HCT116 (cell line): ENCODE data around the gene DYRK2.

Source experiments
- CBX3 ChIP-seq: IDR thresholded peaks from 2 replicates; pipeline ENCODE4 v1.6.1; 2012; ENCODE audit warnings: low read depth
- CEBPB ChIP-seq: IDR thresholded peaks from 2 replicates; pipeline ENCODE4 v1.6.1; 2012; ENCODE audit warnings: low read depth
- JUND ChIP-seq: IDR thresholded peaks from 2 replicates; pipeline ENCODE4 v1.6.1; 2012
- RAD21 ChIP-seq: IDR thresholded peaks from 2 replicates; pipeline ENCODE4 v1.6.1; 2012; ENCODE audit warnings: low read depth, mild to moderate bottlenecking
- TCF7L2 ChIP-seq: IDR thresholded peaks from 2 replicates; pipeline ENCODE4 v1.7.0; 2011; ENCODE audit warnings: borderline replicate concordance, inconsistent platforms; ENCODE audit not compliant: insufficient read depth, insufficient read length; ENCODE audit errors: extremely low read depth
- ZNF274 ChIP-seq: fragments of 200-500 bp; sonication (Bioruptor generic); IDR thresholded peaks from 2 replicates; pipeline ENCODE4 v1.6.1; 2014; ENCODE audit warnings: mild to moderate bottlenecking, low read depth, low read length, inconsistent platforms
- TF ChIP-seq, protein P1 (sequence below), 3 experiments: fragments of 200-600 bp in 1 of 3; sonication (generic) in 1 of 3; IDR thresholded peaks in 2 of 3; conservative IDR thresholded peaks in 1 of 3; 2 replicates each; pipeline ENCODE4 v1.5.1; 2012 to 2017; ENCODE audit warnings: low read depth in 2 of 3, low read length in 2 of 3, antibody characterized with exemption in 1 of 3, borderline replicate concordance in 1 of 3, control low read depth in 1 of 3, mild to moderate bottlenecking in 1 of 3, mixed read lengths in 1 of 3, mixed run types in 1 of 3, moderate library complexity in 1 of 3; ENCODE audit not compliant: insufficient read depth in 1 of 3
- TF ChIP-seq, protein P2 (sequence below): IDR thresholded peaks from 2 replicates; pipeline ENCODE4 v1.6.1; 2011; ENCODE audit warnings: mild to moderate bottlenecking, low read length, moderate library complexity; ENCODE audit not compliant: insufficient replicate concordance; ENCODE audit errors: extremely low read depth
- TF ChIP-seq, protein P3 (sequence below): IDR thresholded peaks from 2 replicates; pipeline ENCODE4 v1.6.1; 2012

DNA sequence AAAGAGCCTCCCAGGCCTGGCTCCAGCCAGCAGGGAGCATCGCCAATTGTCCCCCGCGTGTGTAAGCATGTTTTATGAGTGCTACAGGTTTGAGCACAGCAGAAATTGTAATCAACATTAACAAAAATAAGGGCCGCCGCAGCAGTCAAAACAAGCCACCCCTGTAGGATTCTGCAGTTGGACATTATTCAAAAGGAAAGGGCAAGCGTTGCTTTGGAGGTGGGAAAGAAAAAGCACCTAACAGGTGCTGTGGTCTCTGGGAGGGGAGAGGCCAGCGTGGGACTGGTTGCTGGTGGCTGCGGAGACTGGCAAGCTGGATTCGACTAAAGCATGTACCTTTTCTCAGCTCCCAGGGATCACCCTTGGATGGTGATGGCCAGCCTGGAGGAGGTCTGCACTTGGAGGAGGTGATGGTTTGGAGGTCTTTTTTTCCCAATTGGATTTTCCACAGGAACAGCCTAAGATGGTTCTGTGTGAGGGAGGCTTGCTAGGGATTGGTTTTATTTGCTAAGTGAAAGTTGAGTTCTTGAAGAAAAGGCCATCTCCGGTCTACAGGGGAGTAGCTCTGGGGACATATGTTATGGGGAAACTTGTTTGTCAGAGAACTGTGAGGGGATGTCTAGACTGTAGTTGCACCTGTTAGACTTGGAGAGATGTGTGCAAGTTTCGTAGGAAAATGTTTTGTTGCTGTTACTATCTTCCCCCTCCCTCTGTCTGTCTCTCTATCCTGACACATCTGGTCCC lies 2.0 kb downstream of the DYRK2 start:
- TF ChIP-seq, protein P1, sequence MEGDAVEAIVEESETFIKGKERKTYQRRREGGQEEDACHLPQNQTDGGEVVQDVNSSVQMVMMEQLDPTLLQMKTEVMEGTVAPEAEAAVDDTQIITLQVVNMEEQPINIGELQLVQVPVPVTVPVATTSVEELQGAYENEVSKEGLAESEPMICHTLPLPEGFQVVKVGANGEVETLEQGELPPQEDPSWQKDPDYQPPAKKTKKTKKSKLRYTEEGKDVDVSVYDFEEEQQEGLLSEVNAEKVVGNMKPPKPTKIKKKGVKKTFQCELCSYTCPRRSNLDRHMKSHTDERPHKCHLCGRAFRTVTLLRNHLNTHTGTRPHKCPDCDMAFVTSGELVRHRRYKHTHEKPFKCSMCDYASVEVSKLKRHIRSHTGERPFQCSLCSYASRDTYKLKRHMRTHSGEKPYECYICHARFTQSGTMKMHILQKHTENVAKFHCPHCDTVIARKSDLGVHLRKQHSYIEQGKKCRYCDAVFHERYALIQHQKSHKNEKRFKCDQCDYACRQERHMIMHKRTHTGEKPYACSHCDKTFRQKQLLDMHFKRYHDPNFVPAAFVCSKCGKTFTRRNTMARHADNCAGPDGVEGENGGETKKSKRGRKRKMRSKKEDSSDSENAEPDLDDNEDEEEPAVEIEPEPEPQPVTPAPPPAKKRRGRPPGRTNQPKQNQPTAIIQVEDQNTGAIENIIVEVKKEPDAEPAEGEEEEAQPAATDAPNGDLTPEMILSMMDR (IDR thresholded peaks at IDR 0.05 in 2 of 3, conservative IDR thresholded peaks at IDR 0.05 in 1 of 3; ENCODE audit: borderline replicate concordance in 1 of 3, insufficient read depth in 1 of 3, low read depth in 2 of 3, low read length in 2 of 3), result no peak
- TF ChIP-seq JUND (no peak), TCF7L2 (no peak), CEBPB (no peak), RAD21 (no peak), CBX3 (no peak), ZNF274 (no peak)
- TF ChIP-seq, protein P2, sequence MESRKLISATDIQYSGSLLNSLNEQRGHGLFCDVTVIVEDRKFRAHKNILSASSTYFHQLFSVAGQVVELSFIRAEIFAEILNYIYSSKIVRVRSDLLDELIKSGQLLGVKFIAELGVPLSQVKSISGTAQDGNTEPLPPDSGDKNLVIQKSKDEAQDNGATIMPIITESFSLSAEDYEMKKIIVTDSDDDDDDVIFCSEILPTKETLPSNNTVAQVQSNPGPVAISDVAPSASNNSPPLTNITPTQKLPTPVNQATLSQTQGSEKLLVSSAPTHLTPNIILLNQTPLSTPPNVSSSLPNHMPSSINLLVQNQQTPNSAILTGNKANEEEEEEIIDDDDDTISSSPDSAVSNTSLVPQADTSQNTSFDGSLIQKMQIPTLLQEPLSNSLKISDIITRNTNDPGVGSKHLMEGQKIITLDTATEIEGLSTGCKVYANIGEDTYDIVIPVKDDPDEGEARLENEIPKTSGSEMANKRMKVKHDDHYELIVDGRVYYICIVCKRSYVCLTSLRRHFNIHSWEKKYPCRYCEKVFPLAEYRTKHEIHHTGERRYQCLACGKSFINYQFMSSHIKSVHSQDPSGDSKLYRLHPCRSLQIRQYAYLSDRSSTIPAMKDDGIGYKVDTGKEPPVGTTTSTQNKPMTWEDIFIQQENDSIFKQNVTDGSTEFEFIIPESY, result no peak
- TF ChIP-seq, protein P3, sequence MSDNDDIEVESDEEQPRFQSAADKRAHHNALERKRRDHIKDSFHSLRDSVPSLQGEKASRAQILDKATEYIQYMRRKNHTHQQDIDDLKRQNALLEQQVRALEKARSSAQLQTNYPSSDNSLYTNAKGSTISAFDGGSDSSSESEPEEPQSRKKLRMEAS, result no peak
